Measurements from ENCODE around the gene DAO. TPM values are rescaled to one million over a fixed set of nuclear protein-coding genes. Genes with fewer than 3 reads are reported as not detected.

DAO gene
- total RNA-seq = not detected in 2 replicates
- long read RNA-seq = 0 reads

GRCh38 chr12:108879615-108880254, at the start of gene DAO:
DAO (plus strand) TSS chr12:108880092; CDS start chr12:108885007, 4,915 bp downstream.
- Mint-ChIP-seq H3K9me3 (ENCODE audit: low read depth) (no peaks in the 10 kb centered on the region), H3K27me3 (no peaks in the 10 kb centered on the region), H3K36me3 (ENCODE audit: insufficient read depth) (no peaks in the 10 kb centered on the region), H3K27ac (peak within 1 kb of the TSS; percentile 16), H3K4me3 (ENCODE audit: low read depth) (no peak within 1 kb of the TSS), H3K4me1 (ENCODE audit: low read depth) (no peaks in the 10 kb centered on the region)
- TF ChIP-seq CTCF (IDR thresholded peaks at IDR 0.05; ENCODE audit: unreplicated experiment) = no peak
- DNase-seq (ENCODE audit: low spot score, unreplicated experiment) = no peak

- peaks cover 17% of the 10 kb centered on the region for H3K4me1 Mint-ChIP-seq (ENCODE audit: low read depth)
- no peak overlapping the region for H3K27ac Mint-ChIP-seq
These were observed 48.4 kb upstream of the DAO start for GRCh38 chr12:108831309-108831991.

GRCh38 chr12:108832208-108832607, 47.7 kb upstream of the DAO start:
- H3K9me3 Mint-ChIP-seq (ENCODE audit: low read depth) = no peaks in the 10 kb centered on the region
- DNase-seq (ENCODE audit: low spot score, unreplicated experiment) = no peak
- H3K36me3 Mint-ChIP-seq (ENCODE audit: insufficient read depth) = peaks cover 9% of the 10 kb centered on the region
- TF ChIP-seq CTCF (IDR thresholded peaks at IDR 0.05; ENCODE audit: unreplicated experiment) = no peak
- H3K4me3 Mint-ChIP-seq (ENCODE audit: low read depth) = no peak overlapping the region
- peaks cover 11% of the 10 kb centered on the region for H3K4me1 Mint-ChIP-seq (ENCODE audit: low read depth)
- H3K27me3 Mint-ChIP-seq = no peaks in the 10 kb centered on the region
- peak overlapping the region; percentile 69 for H3K27ac Mint-ChIP-seq

More at GRCh38 chr12:108831309-108831991, 48.4 kb upstream of the DAO start:
- H3K27me3 Mint-ChIP-seq = no peaks in the 10 kb centered on the region
- H3K36me3 Mint-ChIP-seq (ENCODE audit: insufficient read depth) = peaks cover 11% of the 10 kb centered on the region
- no peak for TF ChIP-seq CTCF (IDR thresholded peaks at IDR 0.05; ENCODE audit: unreplicated experiment)
- H3K9me3 Mint-ChIP-seq (ENCODE audit: low read depth) = no peaks in the 10 kb centered on the region
- no peak overlapping the region for H3K4me3 Mint-ChIP-seq (ENCODE audit: low read depth)
- no peak for DNase-seq (ENCODE audit: low spot score, unreplicated experiment)

- TF ChIP-seq CTCF (IDR thresholded peaks at IDR 0.05; ENCODE audit: unreplicated experiment) = no peak
- H3K9me3 Mint-ChIP-seq (ENCODE audit: low read depth) = no peaks in the 10 kb centered on the region
- peak overlapping the region; percentile 82 for H3K27ac Mint-ChIP-seq
- H3K4me1 Mint-ChIP-seq (ENCODE audit: low read depth) = peaks cover 11% of the 10 kb centered on the region
- peaks cover 10% of the 10 kb centered on the region for H3K36me3 Mint-ChIP-seq (ENCODE audit: insufficient read depth)
- H3K4me3 Mint-ChIP-seq (ENCODE audit: low read depth) = no peak overlapping the region
- H3K27me3 Mint-ChIP-seq = no peaks in the 10 kb centered on the region
- no peak for DNase-seq (ENCODE audit: low spot score, unreplicated experiment)
These were observed 47.0 kb upstream of the DAO start for GRCh38 chr12:108832730-108833354.

GRCh38 chr12:108833355-108833733, 46.5 kb upstream of the DAO start:
- peaks cover 10% of the 10 kb centered on the region for H3K36me3 Mint-ChIP-seq (ENCODE audit: insufficient read depth)
- DNase-seq (ENCODE audit: low spot score, unreplicated experiment) = no peak
- H3K27ac Mint-ChIP-seq = peak overlapping the region; percentile 82
- H3K4me3 Mint-ChIP-seq (ENCODE audit: low read depth) = no peak overlapping the region
- H3K4me1 Mint-ChIP-seq (ENCODE audit: low read depth) = peaks cover 11% of the 10 kb centered on the region
- TF ChIP-seq CTCF (IDR thresholded peaks at IDR 0.05; ENCODE audit: unreplicated experiment) = no peak
- no peaks in the 10 kb centered on the region for H3K9me3 Mint-ChIP-seq (ENCODE audit: low read depth)
- no peaks in the 10 kb centered on the region for H3K27me3 Mint-ChIP-seq

Measured in progenitor cell of endocrine pancreas (in vitro differentiated cells).